ENCODE measurements around the gene PRKAB2.
"Not testable (repeated sequence)": the region's sequence is repeated elsewhere in the genome, so short reads cannot be mapped to it uniquely, and the experiment has no call there.

Gene PRKAB2

GRCh38 chr1:147171399-147172167 is 687 bp downstream of the PRKAB2 start:
- DNase-seq, result no peak

- DNase-seq, result no peak
Measured at GRCh38 chr1:147169840-147170674, 2.2 kb downstream of the PRKAB2 start.

GRCh38 chr1:147169171-147169570 is 3.1 kb downstream of the PRKAB2 start:
- no peak for DNase-seq

GRCh38 chr1:147168626-147169058 is 3.6 kb downstream of the PRKAB2 start:
- peak; percentile 25 for DNase-seq

GRCh38 chr1:147167365-147167764 is 4.9 kb downstream of the PRKAB2 start:
- DNase-seq, result no peak

- DNase-seq, result no peak
Measured at GRCh38 chr1:147163019-147163418, 9.3 kb downstream of the PRKAB2 start.

- no peak for DNase-seq
Measured at GRCh38 chr1:147162093-147162492, 10.2 kb downstream of the PRKAB2 start.

- DNase-seq, result not testable (repeated sequence)
Measured at GRCh38 chr1:147157116-147157515, 15.2 kb downstream of the PRKAB2 start.

- DNase-seq, result no peak
Measured at GRCh38 chr1:147156642-147157041, 15.6 kb downstream of the PRKAB2 start.

- DNase-seq, result no peak
Measured at GRCh38 chr1:147152772-147153171, 19.5 kb downstream of the PRKAB2 start.

- no peak for DNase-seq
Measured at GRCh38 chr1:147151244-147151643, 21.0 kb downstream of the PRKAB2 start.

GRCh38 chr1:147142886-147143285 is 29.4 kb downstream of the PRKAB2 start:
- no peak for DNase-seq

- not testable (repeated sequence) for DNase-seq
Measured at GRCh38 chr1:147130721-147131120, 41.5 kb downstream of the PRKAB2 start.

GRCh38 chr1:147129116-147129873 is 43.0 kb downstream of the PRKAB2 start:
- DNase-seq, result no peak

GRCh38 chr1:147124266-147124665 is 48.0 kb downstream of the PRKAB2 start:
- no peak for DNase-seq

GRCh38 chr1:147117109-147117508 is 55.2 kb downstream of the PRKAB2 start:
- no peak for DNase-seq

GRCh38 chr1:147115496-147115895 is 56.8 kb downstream of the PRKAB2 start:
- DNase-seq, result no peak

GRCh38 chr1:147115079-147115478 is 57.2 kb downstream of the PRKAB2 start:
- DNase-seq, result not testable (repeated sequence)

GRCh38 chr1:147114353-147114752 is 57.9 kb downstream of the PRKAB2 start:
- not testable (repeated sequence) for DNase-seq

GRCh38 chr1:147111381-147112130 is 60.7 kb downstream of the PRKAB2 start:
- DNase-seq, result no peak

- DNase-seq, result no peak
Measured at GRCh38 chr1:147110872-147111271, 61.4 kb downstream of the PRKAB2 start.

- DNase-seq, result no peak
Measured at GRCh38 chr1:147110434-147110833, 61.8 kb downstream of the PRKAB2 start.

GRCh38 chr1:147109762-147110161 is 62.5 kb downstream of the PRKAB2 start:
- DNase-seq, result no peak
